HepG2 (cell line): ENCODE data around the gene DAAM1. TPM values are rescaled to one million over a fixed set of nuclear protein-coding genes. Genes with fewer than 3 reads are reported as not detected.
A peak's percentile ranks its signal among the peaks of the same experiment; 100 is the strongest.

ENCODE experiments used
- CHCHD3 ChIP-seq: sonication (generic); formaldehyde crosslinking; IDR thresholded peaks from 2 replicates; pipeline ENCODE4 v1.8.0; 2022; ENCODE audit warnings: mild to moderate bottlenecking, missing genetic modification reagents, moderate library complexity
- GABPA ChIP-seq, 2 experiments: IDR thresholded peaks; 2 replicates each; pipeline ENCODE4 v1.6.1; 2011 to 2016; ENCODE audit warnings: low read depth in 2 of 2, low read length in 1 of 2, missing biosample characterization in 1 of 2, missing genetic modification characterization in 1 of 2
- GABPB1 ChIP-seq: IDR thresholded peaks from 2 replicates; pipeline ENCODE4 v1.6.1; 2016; ENCODE audit warnings: mild to moderate bottlenecking, missing genetic modification reagents, moderate library complexity, missing compliant biosample characterization
- HCFC1 ChIP-seq: fragments of 150-350 bp; IDR thresholded peaks from 2 replicates; pipeline ENCODE4 v1.6.1; 2014; ENCODE audit warnings: low read depth, low read length
- SRY ChIP-seq: sonication (generic); formaldehyde crosslinking; IDR thresholded peaks from 2 replicates; pipeline ENCODE4 v1.8.0; 2022; ENCODE audit warnings: mild to moderate bottlenecking, missing genetic modification reagents
- STAT5B ChIP-seq: sonication (generic); formaldehyde crosslinking; IDR thresholded peaks from 2 replicates; pipeline ENCODE4 v1.4.0; 2020; ENCODE audit warnings: missing genetic modification reagents
- ZNF7 ChIP-seq: IDR thresholded peaks from 2 replicates; pipeline ENCODE4 v1.6.1; 2016; ENCODE audit warnings: missing biosample characterization, missing genetic modification reagents
- ZNF709 ChIP-seq: sonication (generic); formaldehyde crosslinking; IDR thresholded peaks from 2 replicates; pipeline ENCODE4 v1.5.0; 2020; ENCODE audit warnings: mild to moderate bottlenecking, missing genetic modification reagents
- ZNF781 ChIP-seq: sonication (generic); formaldehyde crosslinking; IDR thresholded peaks from 2 replicates; pipeline ENCODE4 v1.5.1; 2020; ENCODE audit warnings: borderline replicate concordance, mild to moderate bottlenecking, missing genetic modification reagents; ENCODE audit errors: not compliant biosample characterization
- ZSCAN30 ChIP-seq: sonication (generic); formaldehyde crosslinking; IDR thresholded peaks from 2 replicates; pipeline ENCODE4 v1.5.0; 2020; ENCODE audit warnings: mild to moderate bottlenecking, missing genetic modification reagents
- polyA plus RNA-seq, 8 experiments: library from polyadenylated mRNA; depleted of rRNA in 3 of 8; stranded (reverse) in 7 of 8; unstranded in 1 of 8; fragments of >200 nt; fragmentation: Illumina TruSeq in 4 of 8; extraction: Trizol in 4 of 8; gene quantifications; 2 replicates each; pipeline versions ENCODE4 v1.2.1 to v1.2.3, GENCODE V29; 2011 to 2016; ENCODE audit warnings: low read depth in 4 of 8, missing spikeins in 1 of 8, mixed read lengths in 1 of 8; ENCODE audit not compliant: insufficient read depth in 1 of 8
- total RNA-seq, 5 experiments: library from RNA; depleted of rRNA; stranded (reverse); fragments of >200 nt; fragmentation: Illumina TruSeq; extraction: Trizol; gene quantifications; 2 replicates each; pipeline ENCODE4 v1.2.3, GENCODE V29; 2016; ENCODE audit warnings: low read depth in 1 of 5
- TF ChIP-seq, protein P1 (sequence below): sonication (generic); formaldehyde crosslinking; conservative IDR thresholded peaks from 2 replicates; pipeline ENCODE4 v1.5.0; 2020; ENCODE audit warnings: missing genetic modification reagents
- TF ChIP-seq, protein P2 (sequence below): sonication (generic); formaldehyde crosslinking; IDR thresholded peaks from 2 replicates; pipeline ENCODE4 v1.5.0; 2020; ENCODE audit warnings: missing genetic modification reagents
- TF ChIP-seq, protein P3 (sequence below), 2 experiments: fragments of 450-650 bp in 1 of 2; sonication (generic) in 1 of 2; formaldehyde crosslinking; IDR thresholded peaks; 2 replicates each; pipeline versions ENCODE4 v1.5.0 to v1.8.0; 2020 to 2022; ENCODE audit warnings: mild to moderate bottlenecking in 1 of 2, missing genetic modification reagents in 1 of 2
- TF ChIP-seq, protein P4 (sequence below): sonication (generic); formaldehyde crosslinking; IDR thresholded peaks from 2 replicates; pipeline ENCODE4 v1.8.1; 2022; ENCODE audit warnings: low read depth, mild to moderate bottlenecking, missing genetic modification reagents
- TF ChIP-seq, protein P5 (sequence below): sonication (generic); formaldehyde crosslinking; IDR thresholded peaks from 2 replicates; pipeline ENCODE4 v1.4.0; 2020; ENCODE audit warnings: missing genetic modification reagents, borderline replicate concordance

Gene DAAM1
- total and polyA plus RNA-seq, 2 of the 13 experiments (the other 11 are each of a cell fraction or from before 2014, with no cell fraction given), result 10.9 to 24.5 TPM

DNA sequence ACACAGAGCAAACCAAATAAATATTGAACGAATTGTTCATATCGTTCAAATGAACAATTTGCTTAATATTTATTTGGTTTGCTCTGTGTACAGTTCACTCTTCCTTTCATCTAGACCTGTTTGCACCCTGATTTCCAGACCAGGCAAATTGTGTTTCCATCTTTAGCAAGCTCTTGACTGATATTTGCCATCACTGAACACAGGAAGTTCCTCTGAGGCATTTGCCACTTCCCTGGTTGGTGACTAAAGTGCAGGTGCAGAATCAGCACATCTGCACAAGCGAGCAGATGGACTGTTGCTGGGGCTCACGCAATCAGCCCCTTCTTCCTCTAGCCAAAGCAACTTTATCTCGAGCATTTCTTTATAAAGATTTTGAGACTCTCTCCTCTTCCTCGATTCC is 112.9 kb downstream of the DAAM1 start (continued):
- TF ChIP-seq, protein P1, sequence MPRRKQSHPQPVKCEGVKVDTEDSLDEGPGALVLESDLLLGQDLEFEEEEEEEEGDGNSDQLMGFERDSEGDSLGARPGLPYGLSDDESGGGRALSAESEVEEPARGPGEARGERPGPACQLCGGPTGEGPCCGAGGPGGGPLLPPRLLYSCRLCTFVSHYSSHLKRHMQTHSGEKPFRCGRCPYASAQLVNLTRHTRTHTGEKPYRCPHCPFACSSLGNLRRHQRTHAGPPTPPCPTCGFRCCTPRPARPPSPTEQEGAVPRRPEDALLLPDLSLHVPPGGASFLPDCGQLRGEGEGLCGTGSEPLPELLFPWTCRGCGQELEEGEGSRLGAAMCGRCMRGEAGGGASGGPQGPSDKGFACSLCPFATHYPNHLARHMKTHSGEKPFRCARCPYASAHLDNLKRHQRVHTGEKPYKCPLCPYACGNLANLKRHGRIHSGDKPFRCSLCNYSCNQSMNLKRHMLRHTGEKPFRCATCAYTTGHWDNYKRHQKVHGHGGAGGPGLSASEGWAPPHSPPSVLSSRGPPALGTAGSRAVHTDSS (CRISPR knock-in tag), result no peak
- no peak for TF ChIP-seq STAT5B (CRISPR knock-in tag)
- TF ChIP-seq, protein P2, sequence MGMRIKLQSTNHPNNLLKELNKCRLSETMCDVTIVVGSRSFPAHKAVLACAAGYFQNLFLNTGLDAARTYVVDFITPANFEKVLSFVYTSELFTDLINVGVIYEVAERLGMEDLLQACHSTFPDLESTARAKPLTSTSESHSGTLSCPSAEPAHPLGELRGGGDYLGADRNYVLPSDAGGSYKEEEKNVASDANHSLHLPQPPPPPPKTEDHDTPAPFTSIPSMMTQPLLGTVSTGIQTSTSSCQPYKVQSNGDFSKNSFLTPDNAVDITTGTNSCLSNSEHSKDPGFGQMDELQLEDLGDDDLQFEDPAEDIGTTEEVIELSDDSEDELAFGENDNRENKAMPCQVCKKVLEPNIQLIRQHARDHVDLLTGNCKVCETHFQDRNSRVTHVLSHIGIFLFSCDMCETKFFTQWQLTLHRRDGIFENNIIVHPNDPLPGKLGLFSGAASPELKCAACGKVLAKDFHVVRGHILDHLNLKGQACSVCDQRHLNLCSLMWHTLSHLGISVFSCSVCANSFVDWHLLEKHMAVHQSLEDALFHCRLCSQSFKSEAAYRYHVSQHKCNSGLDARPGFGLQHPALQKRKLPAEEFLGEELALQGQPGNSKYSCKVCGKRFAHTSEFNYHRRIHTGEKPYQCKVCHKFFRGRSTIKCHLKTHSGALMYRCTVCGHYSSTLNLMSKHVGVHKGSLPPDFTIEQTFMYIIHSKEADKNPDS (CRISPR knock-in tag), result no peak
- no peak for TF ChIP-seq ZSCAN30 (CRISPR knock-in tag)
- TF ChIP-seq, protein P3, sequence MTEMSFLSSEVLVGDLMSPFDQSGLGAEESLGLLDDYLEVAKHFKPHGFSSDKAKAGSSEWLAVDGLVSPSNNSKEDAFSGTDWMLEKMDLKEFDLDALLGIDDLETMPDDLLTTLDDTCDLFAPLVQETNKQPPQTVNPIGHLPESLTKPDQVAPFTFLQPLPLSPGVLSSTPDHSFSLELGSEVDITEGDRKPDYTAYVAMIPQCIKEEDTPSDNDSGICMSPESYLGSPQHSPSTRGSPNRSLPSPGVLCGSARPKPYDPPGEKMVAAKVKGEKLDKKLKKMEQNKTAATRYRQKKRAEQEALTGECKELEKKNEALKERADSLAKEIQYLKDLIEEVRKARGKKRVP (CRISPR knock-in tag; IDR thresholded peaks at IDR 0.05), result no peak
- TF ChIP-seq CHCHD3 (CRISPR knock-in tag), result no peak
- no peak for TF ChIP-seq GABPA (IDR thresholded peaks at IDR 0.05; ENCODE audit: low read depth, low read length)
- TF ChIP-seq GABPA (CRISPR knock-in tag; IDR thresholded peaks at IDR 0.05; ENCODE audit: low read depth), result peak; percentile 45; the same call in 1 of the 2 replicates
- TF ChIP-seq, protein P4, sequence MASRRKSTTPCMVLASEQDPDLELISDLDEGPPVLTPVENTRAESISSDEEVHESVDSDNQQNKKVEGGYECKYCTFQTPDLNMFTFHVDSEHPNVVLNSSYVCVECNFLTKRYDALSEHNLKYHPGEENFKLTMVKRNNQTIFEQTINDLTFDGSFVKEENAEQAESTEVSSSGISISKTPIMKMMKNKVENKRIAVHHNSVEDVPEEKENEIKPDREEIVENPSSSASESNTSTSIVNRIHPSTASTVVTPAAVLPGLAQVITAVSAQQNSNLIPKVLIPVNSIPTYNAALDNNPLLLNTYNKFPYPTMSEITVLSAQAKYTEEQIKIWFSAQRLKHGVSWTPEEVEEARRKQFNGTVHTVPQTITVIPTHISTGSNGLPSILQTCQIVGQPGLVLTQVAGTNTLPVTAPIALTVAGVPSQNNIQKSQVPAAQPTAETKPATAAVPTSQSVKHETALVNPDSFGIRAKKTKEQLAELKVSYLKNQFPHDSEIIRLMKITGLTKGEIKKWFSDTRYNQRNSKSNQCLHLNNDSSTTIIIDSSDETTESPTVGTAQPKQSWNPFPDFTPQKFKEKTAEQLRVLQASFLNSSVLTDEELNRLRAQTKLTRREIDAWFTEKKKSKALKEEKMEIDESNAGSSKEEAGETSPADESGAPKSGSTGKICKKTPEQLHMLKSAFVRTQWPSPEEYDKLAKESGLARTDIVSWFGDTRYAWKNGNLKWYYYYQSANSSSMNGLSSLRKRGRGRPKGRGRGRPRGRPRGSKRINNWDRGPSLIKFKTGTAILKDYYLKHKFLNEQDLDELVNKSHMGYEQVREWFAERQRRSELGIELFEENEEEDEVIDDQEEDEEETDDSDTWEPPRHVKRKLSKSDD (CRISPR knock-in tag), result no peak
- TF ChIP-seq GABPB1 (CRISPR knock-in tag), result peak; percentile 24; the same call in 1 of the 2 replicates
- TF ChIP-seq SRY, result no peak
- TF ChIP-seq, protein P5, sequence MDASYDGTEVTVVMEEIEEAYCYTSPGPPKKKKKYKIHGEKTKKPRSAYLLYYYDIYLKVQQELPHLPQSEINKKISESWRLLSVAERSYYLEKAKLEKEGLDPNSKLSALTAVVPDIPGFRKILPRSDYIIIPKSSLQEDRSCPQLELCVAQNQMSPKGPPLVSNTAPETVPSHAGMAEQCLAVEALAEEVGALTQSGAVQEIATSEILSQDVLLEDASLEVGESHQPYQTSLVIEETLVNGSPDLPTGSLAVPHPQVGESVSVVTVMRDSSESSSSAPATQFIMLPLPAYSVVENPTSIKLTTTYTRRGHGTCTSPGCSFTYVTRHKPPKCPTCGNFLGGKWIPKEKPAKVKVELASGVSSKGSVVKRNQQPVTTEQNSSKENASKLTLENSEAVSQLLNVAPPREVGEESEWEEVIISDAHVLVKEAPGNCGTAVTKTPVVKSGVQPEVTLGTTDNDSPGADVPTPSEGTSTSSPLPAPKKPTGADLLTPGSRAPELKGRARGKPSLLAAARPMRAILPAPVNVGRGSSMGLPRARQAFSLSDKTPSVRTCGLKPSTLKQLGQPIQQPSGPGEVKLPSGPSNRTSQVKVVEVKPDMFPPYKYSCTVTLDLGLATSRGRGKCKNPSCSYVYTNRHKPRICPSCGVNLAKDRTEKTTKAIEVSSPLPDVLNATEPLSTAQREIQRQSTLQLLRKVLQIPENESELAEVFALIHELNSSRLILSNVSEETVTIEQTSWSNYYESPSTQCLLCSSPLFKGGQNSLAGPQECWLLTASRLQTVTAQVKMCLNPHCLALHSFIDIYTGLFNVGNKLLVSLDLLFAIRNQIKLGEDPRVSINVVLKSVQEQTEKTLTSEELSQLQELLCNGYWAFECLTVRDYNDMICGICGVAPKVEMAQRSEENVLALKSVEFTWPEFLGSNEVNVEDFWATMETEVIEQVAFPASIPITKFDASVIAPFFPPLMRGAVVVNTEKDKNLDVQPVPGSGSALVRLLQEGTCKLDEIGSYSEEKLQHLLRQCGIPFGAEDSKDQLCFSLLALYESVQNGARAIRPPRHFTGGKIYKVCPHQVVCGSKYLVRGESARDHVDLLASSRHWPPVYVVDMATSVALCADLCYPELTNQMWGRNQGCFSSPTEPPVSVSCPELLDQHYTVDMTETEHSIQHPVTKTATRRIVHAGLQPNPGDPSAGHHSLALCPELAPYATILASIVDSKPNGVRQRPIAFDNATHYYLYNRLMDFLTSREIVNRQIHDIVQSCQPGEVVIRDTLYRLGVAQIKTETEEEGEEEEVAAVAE, result no peak
- TF ChIP-seq ZNF709, result no peak
- peak; percentile 74 for TF ChIP-seq ZNF7 (CRISPR knock-in tag)
- TF ChIP-seq HCFC1, result no peak
- no peak for TF ChIP-seq ZNF781
